Endothelial cell (in vitro differentiated cells): ENCODE results near the gene NIN. TPM values are rescaled to one million over a fixed set of nuclear protein-coding genes. Genes with fewer than 3 reads are reported as not detected.

Source experiments
- DNase-seq: peaks from one replicate; pipeline ENCODE4 v3.0.0; 2021; ENCODE audit warnings: low spot score
- H3K27ac Mint-ChIP-seq: one replicate; pipeline ENCODE4 v1.8.0; 2021; ENCODE audit warnings: mixed read lengths, inconsistent platforms; ENCODE audit not compliant: unreplicated experiment
- H3K27me3 Mint-ChIP-seq: one replicate; pipeline ENCODE4 v1.8.0; 2021; ENCODE audit warnings: mild to moderate bottlenecking, moderate library complexity, mixed read lengths, inconsistent platforms; ENCODE audit not compliant: unreplicated experiment
- H3K36me3 Mint-ChIP-seq: one replicate; pipeline ENCODE4 v1.8.0; 2021; ENCODE audit warnings: mild to moderate bottlenecking, low read depth, mixed read lengths, inconsistent platforms; ENCODE audit not compliant: unreplicated experiment
- H3K4me1 Mint-ChIP-seq: one replicate; pipeline ENCODE4 v1.8.0; 2021; ENCODE audit warnings: mild to moderate bottlenecking, mixed read lengths, inconsistent platforms; ENCODE audit not compliant: unreplicated experiment
- H3K4me3 Mint-ChIP-seq: one replicate; pipeline ENCODE4 v1.8.0; 2021; ENCODE audit warnings: mild to moderate bottlenecking, mixed read lengths, inconsistent platforms; ENCODE audit not compliant: unreplicated experiment
- H3K9me3 Mint-ChIP-seq: one replicate; pipeline ENCODE4 v1.8.0; 2021; ENCODE audit warnings: mixed read lengths, inconsistent platforms; ENCODE audit not compliant: unreplicated experiment
- CTCF ChIP-seq: fragments of 200-600 bp; sonication (generic); IDR thresholded peaks from one replicate; pipeline ENCODE4 v1.5.0; 2021; ENCODE audit warnings: antibody characterized with exemption; ENCODE audit not compliant: unreplicated experiment
- total RNA-seq: library from RNA; stranded (reverse); fragmentation: NEBNext Ultra II Directional; extraction: Animal tissue kit (Norgen Biotek cat#: 25700); gene quantifications from one replicate; pipeline ENCODE4 v1.2.1, GENCODE V29; 2021; ENCODE audit not compliant: unreplicated experiment

NIN gene
- total RNA-seq, 1 donor from 2014 or later, result 50.0 TPM

GRCh38 chr14:50813544-50813863 lies 17.5 kb downstream of the NIN start:
- peaks cover 3% of the 10 kb centered on the region for H3K4me1 Mint-ChIP-seq
- H3K4me3 Mint-ChIP-seq, result no peak overlapping the region
- no peaks in the 10 kb centered on the region for H3K27me3 Mint-ChIP-seq
- TF ChIP-seq CTCF, result no peak
- DNase-seq, result no peak
- H3K9me3 Mint-ChIP-seq, result no peaks in the 10 kb centered on the region
- no peak overlapping the region for H3K27ac Mint-ChIP-seq
- H3K36me3 Mint-ChIP-seq, result peaks cover 15% of the 10 kb centered on the region

- Mint-ChIP-seq H3K36me3 (peaks cover 15% of the 10 kb centered on the region), H3K4me1 (peaks cover 3% of the 10 kb centered on the region), H3K27me3 (no peaks in the 10 kb centered on the region), H3K4me3 (no peak overlapping the region), H3K9me3 (no peaks in the 10 kb centered on the region), H3K27ac (no peak overlapping the region)
- TF ChIP-seq CTCF, result no peak
- no peak for DNase-seq
These were observed 18.0 kb downstream of the NIN start for GRCh38 chr14:50812856-50813543.

- no peak for DNase-seq
- Mint-ChIP-seq H3K4me1 (peaks cover 3% of the 10 kb centered on the region), H3K9me3 (no peaks in the 10 kb centered on the region), H3K27ac (no peak overlapping the region), H3K36me3 (peaks cover 15% of the 10 kb centered on the region), H3K27me3 (no peaks in the 10 kb centered on the region), H3K4me3 (no peak overlapping the region)
- no peak for TF ChIP-seq CTCF
These were observed 18.8 kb downstream of the NIN start for GRCh38 chr14:50812180-50812579.

- H3K27me3 Mint-ChIP-seq, result no peaks in the 10 kb centered on the region
- no peak for TF ChIP-seq CTCF
- no peak overlapping the region for H3K27ac Mint-ChIP-seq
- peaks cover 4% of the 10 kb centered on the region for H3K36me3 Mint-ChIP-seq
- no peaks in the 10 kb centered on the region for H3K4me1 Mint-ChIP-seq
- H3K9me3 Mint-ChIP-seq, result no peaks in the 10 kb centered on the region
- DNase-seq, result no peak
- no peak overlapping the region for H3K4me3 Mint-ChIP-seq
These were observed 22.9 kb downstream of the NIN start for GRCh38 chr14:50808053-50808452.

- no peaks in the 10 kb centered on the region for H3K9me3 Mint-ChIP-seq
- H3K4me3 Mint-ChIP-seq, result no peak overlapping the region
- peaks cover 4% of the 10 kb centered on the region for H3K36me3 Mint-ChIP-seq
These were observed 24.6 kb downstream of the NIN start for GRCh38 chr14:50806241-50806933.

More at GRCh38 chr14:50806241-50806933, 24.6 kb downstream of the NIN start:
- no peak overlapping the region for H3K27ac Mint-ChIP-seq
- peaks cover 3% of the 10 kb centered on the region for H3K4me1 Mint-ChIP-seq
- H3K27me3 Mint-ChIP-seq, result no peaks in the 10 kb centered on the region
- TF ChIP-seq CTCF, result no peak
- DNase-seq, result no peak
